Measurements from ENCODE around the gene ZNF615.
"Not testable (repeated sequence)": the region's sequence is repeated elsewhere in the genome, so short reads cannot be mapped to it uniquely, and the experiment has no call there.

ZNF615 gene

DNA sequence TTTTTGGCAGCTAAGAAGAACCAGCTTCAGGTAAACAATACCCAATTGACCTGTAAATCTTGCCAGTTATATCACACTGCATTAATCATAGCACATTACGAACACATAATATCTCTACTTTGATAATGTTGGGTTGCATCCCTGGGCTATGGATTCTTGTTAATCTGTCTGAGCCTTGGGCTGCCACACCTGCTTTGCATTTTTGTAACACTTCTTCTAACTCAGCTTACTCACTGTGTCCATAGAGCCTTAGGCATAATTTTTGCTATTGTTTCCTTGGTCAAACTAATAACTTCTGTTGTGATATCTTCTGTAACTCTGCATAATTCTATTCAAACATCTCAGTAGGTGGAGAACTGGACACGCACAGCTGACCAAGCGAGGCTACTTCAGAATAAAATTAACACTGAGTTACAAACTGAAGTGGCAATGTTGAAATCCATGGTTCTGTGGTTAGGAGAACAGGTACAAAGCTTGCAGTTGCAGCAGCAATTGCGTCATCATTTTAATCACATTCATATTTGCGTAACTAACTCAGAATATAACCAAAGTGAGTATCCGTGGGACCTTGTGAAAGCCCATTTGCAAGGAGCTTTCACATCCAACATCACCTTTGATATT, 27.8 kb downstream of the ZNF615 start:
- DNase-seq = no peak

DNA sequence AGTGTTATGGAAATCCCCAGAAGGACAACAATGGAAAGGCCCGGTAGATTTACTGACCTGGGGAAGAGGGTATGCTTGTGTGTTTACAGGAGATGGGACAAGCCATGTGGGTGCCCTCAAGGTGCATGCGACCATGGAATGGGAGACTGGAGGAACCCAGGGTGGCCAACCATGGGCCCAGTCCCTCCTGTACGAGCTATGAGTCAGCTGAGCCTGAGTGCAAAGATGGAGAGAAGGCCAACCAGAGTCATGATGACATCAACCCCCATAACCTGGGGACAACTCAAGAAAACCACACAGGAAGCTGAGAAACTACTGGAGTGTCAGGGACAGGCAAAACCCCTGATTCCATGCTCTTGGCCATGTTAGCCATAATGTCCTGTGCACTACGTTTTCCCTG, 29.1 kb downstream of the ZNF615 start:
- no peak for DNase-seq

DNA sequence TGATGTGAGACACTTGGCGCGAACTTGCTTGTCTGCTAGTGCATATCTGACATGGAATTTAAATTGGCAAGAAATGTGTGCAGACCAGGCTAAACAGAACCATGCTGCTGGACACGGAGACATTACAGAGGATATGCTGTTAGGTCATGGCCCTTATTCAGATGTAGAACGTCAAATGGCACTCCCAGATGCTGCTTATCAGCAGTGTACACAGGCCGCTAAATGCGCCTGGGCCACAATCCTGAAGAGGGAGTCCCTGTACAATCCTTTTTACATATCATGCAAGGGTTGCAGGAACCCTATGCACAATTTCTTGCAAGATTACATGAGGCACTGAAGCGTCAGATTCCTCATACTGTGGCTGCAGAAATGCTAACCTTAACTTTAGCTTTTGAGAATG, 30.7 kb downstream of the ZNF615 start:
- no peak for DNase-seq

DNA sequence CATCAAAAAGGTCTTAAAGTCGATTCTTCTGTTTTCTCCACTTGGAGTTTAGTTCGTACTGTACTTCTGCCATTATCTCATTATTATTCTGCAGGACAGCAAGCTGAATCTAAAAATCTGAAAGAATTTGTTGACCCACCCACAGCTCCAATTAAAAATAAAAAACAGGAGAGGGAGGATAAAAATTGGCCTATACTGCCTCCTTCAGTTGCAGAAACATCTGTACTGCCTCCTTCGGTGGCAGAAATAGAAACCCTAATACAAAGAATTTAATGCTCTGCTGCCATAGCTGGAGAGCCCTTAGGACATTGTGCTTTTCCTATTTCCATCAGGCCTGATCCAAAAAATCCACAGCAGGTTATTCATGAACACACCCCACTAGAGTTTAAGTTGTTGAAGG, 31.2 kb downstream of the ZNF615 start:
- no peak for DNase-seq

DNA sequence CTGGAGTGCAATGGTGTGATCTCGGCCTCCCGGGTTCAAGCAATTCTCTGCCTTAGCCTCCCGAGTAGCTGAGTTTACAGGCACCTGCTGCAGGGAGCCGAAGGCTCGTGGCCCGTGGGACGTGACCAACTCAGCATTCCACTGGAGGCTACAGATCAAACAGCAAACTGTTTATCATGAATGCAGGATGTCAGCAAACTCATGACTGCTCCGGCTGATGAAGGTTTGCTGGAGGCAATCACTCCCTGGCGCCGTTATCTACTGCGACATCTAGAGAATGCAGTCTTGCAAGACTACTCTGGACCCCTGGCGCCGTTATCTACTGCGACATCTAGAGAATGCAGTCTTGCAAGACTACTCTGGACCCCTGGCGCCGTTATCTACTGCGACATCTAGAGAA, 32.2 kb downstream of the ZNF615 start:
- DNase-seq = not testable (repeated sequence)

DNA sequence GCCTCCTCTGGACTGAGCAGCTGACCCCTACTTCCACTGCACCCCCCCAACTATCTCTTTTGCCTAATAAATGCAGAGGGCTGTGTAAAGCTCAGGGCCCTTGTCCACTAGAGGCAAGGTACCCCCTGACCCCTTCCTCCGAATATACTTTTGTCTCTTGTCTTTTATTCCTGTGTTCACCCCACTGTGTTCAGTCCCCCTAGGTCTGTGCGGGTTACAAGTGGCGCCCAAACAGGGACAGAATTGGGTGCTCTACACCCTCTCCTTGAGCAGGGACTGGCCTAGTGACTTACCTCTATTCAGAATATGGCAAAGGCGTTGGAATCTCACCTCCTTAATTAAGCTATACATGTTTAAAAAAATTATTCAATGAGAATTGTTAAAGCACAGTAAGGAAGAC, 36.4 kb downstream of the ZNF615 start:
- no peak for DNase-seq

DNA sequence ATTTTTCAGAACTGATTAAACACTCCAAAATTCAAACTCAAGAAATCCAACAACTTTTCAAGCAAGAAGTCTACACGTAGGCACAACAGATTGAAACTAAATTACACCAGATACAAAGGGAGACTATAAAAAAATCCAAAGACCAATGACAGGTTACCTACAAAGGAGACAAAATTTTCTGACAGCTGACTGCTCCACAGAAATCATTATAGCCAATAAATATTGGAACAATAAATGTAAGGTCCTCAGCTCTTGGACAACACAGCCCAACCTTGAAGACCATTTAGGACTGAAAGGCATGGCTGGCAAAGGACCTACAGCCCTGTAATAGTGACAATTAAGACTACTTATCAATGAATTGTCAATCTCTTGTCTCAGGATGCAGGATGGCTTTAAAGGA, 37.3 kb downstream of the ZNF615 start:
- no peak for DNase-seq

DNA sequence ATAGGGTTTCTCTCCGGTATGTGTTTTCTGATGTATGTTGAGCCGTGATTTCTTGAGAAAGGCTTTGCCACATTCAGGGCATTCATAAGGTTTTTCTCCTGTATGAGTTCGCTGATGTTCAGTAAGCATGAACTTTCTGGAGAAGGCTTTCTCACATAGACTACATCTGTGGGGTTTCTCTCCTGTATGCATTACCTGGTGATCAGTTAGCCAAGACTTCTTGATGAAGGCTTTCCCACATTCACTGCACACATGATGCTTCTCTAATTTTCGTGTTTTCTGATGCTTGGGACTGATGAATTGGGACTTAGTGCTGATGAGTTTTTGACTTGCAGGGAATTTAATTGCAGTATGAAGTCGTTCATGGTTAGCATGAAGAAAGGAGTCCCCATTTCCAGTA, 42.4 kb downstream of the ZNF615 start:
- no peak for DNase-seq

DNA sequence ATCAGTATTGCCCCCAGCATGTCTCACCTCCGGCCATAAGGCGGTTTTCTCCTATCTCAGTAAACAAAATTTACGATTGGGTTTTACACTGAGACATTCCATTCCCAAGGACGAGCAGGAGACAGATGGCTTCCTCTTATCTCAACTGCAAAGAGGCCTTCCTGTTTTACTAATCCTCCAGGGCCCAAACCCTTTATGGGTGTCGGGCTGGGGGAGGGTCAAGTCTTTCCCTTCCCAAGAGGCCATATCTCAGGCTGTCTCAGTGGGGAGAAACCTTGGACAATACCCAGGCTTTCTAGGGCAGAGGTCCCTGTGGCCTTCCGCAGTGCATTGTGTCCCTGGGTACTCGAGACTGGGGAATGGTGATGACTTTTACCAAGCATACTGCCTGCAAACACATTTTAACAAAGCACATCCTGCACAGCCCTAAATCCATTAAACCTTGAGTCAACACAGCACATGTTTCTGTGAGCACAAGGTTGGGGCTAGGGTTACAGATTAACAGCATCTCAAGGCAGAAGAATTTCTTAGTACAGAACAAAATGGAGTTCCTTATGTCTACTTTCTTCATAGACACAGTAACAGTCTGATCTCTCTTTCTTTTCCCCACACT, 47.3 kb downstream of the ZNF615 start:
- DNase-seq = not testable (repeated sequence)

DNA sequence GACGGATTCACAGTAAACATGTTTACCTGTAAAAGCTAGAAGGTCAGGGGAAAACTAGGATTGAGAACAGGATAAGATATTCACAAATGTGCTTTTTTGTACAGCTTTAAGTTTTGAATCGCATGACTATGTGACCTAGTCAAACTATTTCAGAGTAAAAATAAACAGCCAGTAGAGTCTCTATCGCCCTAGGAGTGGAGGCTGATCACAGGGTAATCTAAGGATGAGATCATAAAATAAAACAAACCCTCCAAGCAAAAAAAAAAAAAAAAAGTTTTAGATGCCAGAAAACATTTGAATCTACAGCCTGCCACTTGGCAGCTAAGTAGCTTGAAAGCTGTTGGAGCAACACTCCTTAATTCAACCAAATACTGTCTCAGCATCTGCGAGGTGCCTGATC, 48.2 kb downstream of the ZNF615 start:
- DNase-seq = no peak

DNA sequence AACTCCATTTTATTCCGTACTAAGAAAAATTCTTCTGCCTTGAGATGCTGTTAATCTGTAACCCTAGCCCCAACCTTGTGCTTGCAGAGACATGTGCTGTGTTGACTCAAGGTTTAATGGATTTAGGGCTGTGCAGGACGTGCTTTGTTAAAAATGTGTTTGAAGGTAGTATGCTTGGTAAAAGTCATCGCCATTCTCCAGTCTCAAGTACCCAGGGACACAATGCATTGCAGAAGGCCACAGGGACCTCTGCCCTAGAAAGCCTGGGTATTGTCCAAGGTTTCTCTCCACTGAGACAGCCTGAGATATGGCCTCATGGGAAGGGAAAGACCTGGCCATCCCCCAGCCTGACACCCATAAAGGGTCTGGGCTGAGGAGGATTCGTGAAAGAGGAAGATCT, 50.2 kb downstream of the ZNF615 start:
- not testable (repeated sequence) for DNase-seq

DNA sequence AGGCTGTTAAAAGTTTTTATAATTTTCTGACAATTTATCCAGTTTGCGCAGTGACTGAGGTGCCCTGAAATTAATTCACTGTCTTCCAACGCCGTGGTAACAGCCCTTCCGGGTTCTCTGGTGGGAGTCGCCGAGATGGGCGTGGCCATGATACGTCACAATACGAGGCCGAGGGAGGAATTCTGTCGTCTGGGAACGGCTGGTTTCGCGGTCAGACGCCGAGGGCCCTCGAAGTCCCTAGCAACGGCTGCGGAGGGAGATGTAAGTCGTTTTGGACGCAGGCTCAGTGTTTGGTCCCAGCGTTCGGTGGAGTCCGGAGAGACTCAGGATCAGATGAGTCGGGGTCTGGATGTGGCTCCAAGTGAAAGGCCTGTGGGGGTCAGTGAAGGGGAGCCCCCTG, 59.0 kb downstream of the ZNF615 start:
- no peak for DNase-seq

DNA sequence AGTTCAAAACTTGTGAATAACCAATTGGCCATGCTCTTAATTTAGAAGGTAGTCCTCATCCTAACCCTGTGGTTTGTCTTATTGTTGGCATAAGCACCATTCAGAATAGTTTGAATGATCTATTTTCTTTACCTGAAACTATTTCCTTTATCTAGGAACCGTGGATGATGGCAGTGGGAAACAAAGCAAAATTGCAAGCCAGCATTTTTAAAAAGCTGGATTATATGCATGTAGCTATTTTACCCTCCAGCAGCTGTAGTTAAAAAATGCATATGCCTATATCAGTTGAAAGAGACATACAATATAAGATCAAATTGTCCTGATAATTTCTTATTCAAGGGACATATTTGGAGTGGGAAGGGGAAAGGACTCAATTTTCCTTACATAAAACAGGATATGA, 61.4 kb downstream of the ZNF615 start:
- DNase-seq = no peak

DNA sequence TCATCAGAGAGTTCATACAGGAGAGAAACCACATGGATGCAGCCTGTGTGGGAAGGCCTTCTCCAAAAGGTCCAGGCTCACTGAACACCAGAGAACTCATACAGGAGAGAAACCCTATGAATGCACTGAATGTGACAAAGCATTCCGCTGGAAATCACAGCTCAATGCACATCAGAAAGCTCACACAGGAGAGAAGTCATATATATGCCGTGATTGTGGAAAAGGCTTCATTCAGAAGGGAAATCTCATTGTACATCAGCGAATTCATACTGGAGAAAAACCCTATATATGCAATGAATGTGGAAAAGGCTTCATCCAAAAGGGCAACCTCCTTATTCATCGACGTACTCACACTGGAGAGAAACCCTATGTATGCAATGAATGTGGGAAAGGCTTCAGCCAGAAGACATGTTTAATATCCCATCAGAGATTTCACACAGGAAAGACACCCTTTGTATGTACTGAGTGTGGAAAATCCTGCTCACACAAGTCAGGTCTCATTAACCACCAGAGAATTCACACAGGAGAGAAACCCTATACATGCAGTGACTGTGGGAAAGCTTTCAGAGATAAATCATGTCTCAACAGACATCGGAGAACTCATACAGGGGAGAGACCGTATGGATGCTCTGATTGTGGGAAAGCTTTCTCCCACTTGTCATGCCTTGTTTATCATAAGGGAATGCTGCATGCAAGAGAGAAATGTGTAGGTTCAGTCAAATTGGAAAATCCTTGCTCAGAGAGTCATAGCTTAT, 63.0 kb downstream of the ZNF615 start:
- no peak for DNase-seq

Measured in activated gamma-delta T cell (primary cell).